GM23338 (cell line): ENCODE data around the gene GEMIN2.

Source experiments
- CREB1 ChIP-seq: fragments of 250-450 bp; sonication (Bioruptor Pico); IDR thresholded peaks from 2 replicates; pipeline ENCODE4 v1.5.0; 2020; ENCODE audit warnings: low read depth, mild to moderate bottlenecking, moderate library complexity
- CTCF ChIP-seq, 2 experiments: fragments of 200-600 bp in 1 of 2; sonication (generic) in 1 of 2; conservative IDR thresholded peaks; 2 replicates each; pipeline versions ENCODE4 v1.5.1 to v1.6.1; 2016 to 2017; ENCODE audit warnings: antibody characterized with exemption in 2 of 2, low read depth in 2 of 2, mild to moderate bottlenecking in 2 of 2, moderate library complexity in 1 of 2
- ETS1 ChIP-seq: IDR thresholded peaks from 2 replicates; pipeline ENCODE4 v1.6.1; 2016; ENCODE audit warnings: antibody characterized with exemption
- EZH2 ChIP-seq: fragments of 200-600 bp; sonication (generic); IDR thresholded peaks from one replicate; pipeline ENCODE4 v1.8.0; 2017; ENCODE audit warnings: antibody characterized with exemption, mild to moderate bottlenecking, low read depth; ENCODE audit not compliant: unreplicated experiment
- EZH2phosphoT487 ChIP-seq: fragments of 200-600 bp; sonication (generic); IDR thresholded peaks from one replicate; pipeline ENCODE4 v1.8.1; 2018; ENCODE audit warnings: antibody characterized with exemption; ENCODE audit not compliant: unreplicated experiment
- JUNB ChIP-seq: IDR thresholded peaks from one replicate; pipeline ENCODE4 v1.6.1; 2016; ENCODE audit warnings: antibody characterized with exemption; ENCODE audit not compliant: unreplicated experiment
- NANOG ChIP-seq: IDR thresholded peaks from 2 replicates; pipeline ENCODE4 v1.6.1; 2016; ENCODE audit warnings: antibody characterized with exemption, borderline replicate concordance
- POLR2AphosphoS5 ChIP-seq: IDR thresholded peaks from 2 replicates; pipeline ENCODE4 v1.6.1; 2016; ENCODE audit warnings: antibody characterized with exemption, low read depth
- REST ChIP-seq: IDR thresholded peaks from one replicate; pipeline ENCODE4 v1.6.1; 2018; ENCODE audit warnings: antibody characterized with exemption; ENCODE audit not compliant: unreplicated experiment
- STAT1 ChIP-seq: IDR thresholded peaks from one replicate; pipeline ENCODE4 v1.6.1; 2016; ENCODE audit warnings: antibody characterized with exemption; ENCODE audit not compliant: unreplicated experiment
- ZNF114 ChIP-seq: fragments of 250-450 bp; sonication (Bioruptor Pico); IDR thresholded peaks from 2 replicates; pipeline ENCODE4 v1.5.0; 2020; ENCODE audit warnings: mild to moderate bottlenecking, moderate library complexity
- ZNF462 ChIP-seq: fragments of 250-450 bp; sonication (Bioruptor Pico); IDR thresholded peaks from 2 replicates; pipeline ENCODE4 v1.5.0; 2020; ENCODE audit warnings: mild to moderate bottlenecking, moderate library complexity

GRCh38 chr14:39080886-39081285, 33.2 kb upstream of the GEMIN2 start:
- TF ChIP-seq ETS1 (no peak), CTCF (conservative IDR thresholded peaks at IDR 0.05; ENCODE audit: low read depth in 2 of 2) (no peak), NANOG (no peak), POLR2AphosphoS5 (no peak), CREB1 (CRISPR knock-in tag) (no peak), EZH2 (no peak), REST (no peak), EZH2phosphoT487 (no peak), STAT1 (no peak), JUNB (no peak), ZNF462 (CRISPR knock-in tag) (no peak), ZNF114 (CRISPR knock-in tag) (no peak)
